ENCODE results near the gene RPS6KL1.

Gene RPS6KL1

DNA sequence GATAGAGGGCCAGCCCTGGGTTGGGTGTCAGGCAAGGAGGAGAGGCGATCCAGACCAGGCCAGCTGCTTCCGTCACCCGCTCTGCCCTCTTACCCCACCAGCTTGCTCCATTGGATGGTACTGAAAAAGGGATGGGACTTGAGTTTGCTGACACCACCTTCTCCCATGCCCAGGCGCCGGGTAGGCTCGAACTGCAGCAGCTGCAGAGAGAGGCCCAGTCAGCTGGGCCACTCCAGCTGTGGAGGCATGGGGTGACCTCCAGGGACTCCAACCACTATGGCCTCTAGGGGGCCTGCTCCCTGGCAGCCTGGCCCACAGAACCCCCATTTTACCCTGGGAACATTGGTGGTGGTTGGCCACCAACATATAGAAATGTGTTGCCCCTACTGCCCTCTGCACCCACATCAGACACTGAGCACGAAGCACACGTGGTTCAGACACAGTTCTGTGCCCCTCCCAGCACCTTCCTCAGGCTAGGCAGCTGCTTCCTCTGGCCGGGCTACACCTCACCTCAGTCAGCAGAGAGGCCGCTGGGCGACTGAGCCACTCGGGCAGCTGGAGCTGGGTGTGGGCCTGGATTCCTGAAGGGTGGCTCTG, 16.0 kb downstream of the RPS6KL1 start:
- no peak overlapping the region for H3K4me3 ChIP-seq (ENCODE audit: insufficient read length, low read depth)
- no peaks in the 10 kb centered on the region for H3K27me3 ChIP-seq (ENCODE audit: insufficient read depth, insufficient read length)
- no peak for DNase-seq (ENCODE audit: low read depth, low spot score)
- TF ChIP-seq ZNF274 (IDR thresholded peaks at IDR 0.05; ENCODE audit: low read depth, low read length): no peak
- no peak for TF ChIP-seq SUZ12 (IDR thresholded peaks at IDR 0.05; ENCODE audit: extremely low read depth, insufficient read depth, insufficient read length)
- no peak for TF ChIP-seq YY1 (IDR thresholded peaks at IDR 0.05; ENCODE audit: insufficient read depth, insufficient read length)
- H3K4me1 ChIP-seq (ENCODE audit: insufficient read depth, insufficient read length): peaks cover 2% of the 10 kb centered on the region
- no peaks in the 10 kb centered on the region for H3K9me3 ChIP-seq (ENCODE audit: insufficient read depth, low read length)
- H3K36me3 ChIP-seq (ENCODE audit: insufficient read depth, insufficient read length, low read length): peaks cover 46% of the 10 kb centered on the region
- H3K9ac ChIP-seq (ENCODE audit: insufficient read length, low read depth): no peak overlapping the region

DNA sequence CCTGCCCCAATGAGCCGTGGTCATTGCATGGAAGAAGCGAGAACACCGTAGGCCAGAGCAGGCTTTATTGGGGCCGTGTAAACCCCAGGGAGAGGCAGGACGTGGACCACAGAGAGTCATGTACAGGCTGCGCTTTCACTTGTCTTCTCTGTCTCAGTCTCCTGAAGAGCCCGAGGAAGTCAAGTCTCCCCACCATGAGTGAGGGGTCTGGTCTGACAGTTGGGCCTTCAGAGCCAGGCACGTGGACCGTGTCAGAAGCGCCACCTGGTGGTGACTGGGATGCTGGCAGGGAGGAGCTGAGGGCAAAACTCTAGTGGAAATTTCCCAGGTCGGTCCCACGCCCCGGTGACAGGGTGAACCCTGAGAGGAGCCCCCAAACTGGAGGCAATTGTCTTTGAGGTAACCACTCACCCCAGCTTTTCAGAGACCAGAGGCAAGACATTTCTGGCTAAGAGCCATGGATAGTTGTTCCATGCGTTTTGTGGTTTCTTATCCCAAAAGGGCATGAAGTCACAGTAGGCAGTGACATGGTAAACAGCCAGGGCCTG, 17.4 kb downstream of the RPS6KL1 start:
- no peak for DNase-seq (ENCODE audit: low read depth, low spot score)
- Histone ChIP-seq H3K9ac (ENCODE audit: insufficient read length, low read depth) (no peak overlapping the region), H3K36me3 (ENCODE audit: insufficient read depth, insufficient read length, low read length) (peaks cover 60% of the 10 kb centered on the region), H3K4me3 (ENCODE audit: insufficient read length, low read depth) (no peak overlapping the region), H3K27me3 (ENCODE audit: insufficient read depth, insufficient read length) (no peaks in the 10 kb centered on the region), H3K9me3 (ENCODE audit: insufficient read depth, low read length) (no peaks in the 10 kb centered on the region), H3K4me1 (ENCODE audit: insufficient read depth, insufficient read length) (peaks cover 2% of the 10 kb centered on the region)
- no peak for TF ChIP-seq YY1 (IDR thresholded peaks at IDR 0.05; ENCODE audit: insufficient read depth, insufficient read length)
- TF ChIP-seq ZNF274 (IDR thresholded peaks at IDR 0.05; ENCODE audit: low read depth, low read length): no peak
- TF ChIP-seq SUZ12 (IDR thresholded peaks at IDR 0.05; ENCODE audit: extremely low read depth, insufficient read depth, insufficient read length): no peak

- peaks cover 2% of the 10 kb centered on the region for H3K4me1 ChIP-seq (ENCODE audit: insufficient read depth, insufficient read length)
- no peaks in the 10 kb centered on the region for H3K9me3 ChIP-seq (ENCODE audit: insufficient read depth, low read length)
- no peak overlapping the region for H3K9ac ChIP-seq (ENCODE audit: insufficient read length, low read depth)
- no peak for TF ChIP-seq ZNF274 (IDR thresholded peaks at IDR 0.05; ENCODE audit: low read depth, low read length)
- TF ChIP-seq SUZ12 (IDR thresholded peaks at IDR 0.05; ENCODE audit: extremely low read depth, insufficient read depth, insufficient read length): no peak
- TF ChIP-seq YY1 (IDR thresholded peaks at IDR 0.05; ENCODE audit: insufficient read depth, insufficient read length): no peak
- no peak for DNase-seq (ENCODE audit: low read depth, low spot score)
- peaks cover 68% of the 10 kb centered on the region for H3K36me3 ChIP-seq (ENCODE audit: insufficient read depth, insufficient read length, low read length)
- no peaks in the 10 kb centered on the region for H3K27me3 ChIP-seq (ENCODE audit: insufficient read depth, insufficient read length)
- H3K4me3 ChIP-seq (ENCODE audit: insufficient read length, low read depth): no peak overlapping the region
Observed at GRCh38 chr14:74904635-74905503, 18.2 kb downstream of the RPS6KL1 start.

- no peaks in the 10 kb centered on the region for H3K9me3 ChIP-seq (ENCODE audit: insufficient read depth, low read length)
- peaks cover 2% of the 10 kb centered on the region for H3K4me1 ChIP-seq (ENCODE audit: insufficient read depth, insufficient read length)
- H3K9ac ChIP-seq (ENCODE audit: insufficient read length, low read depth): no peak overlapping the region
- DNase-seq (ENCODE audit: low read depth, low spot score): no peak
- TF ChIP-seq YY1 (IDR thresholded peaks at IDR 0.05; ENCODE audit: insufficient read depth, insufficient read length) (no peak), ZNF274 (IDR thresholded peaks at IDR 0.05; ENCODE audit: low read depth, low read length) (no peak), SUZ12 (IDR thresholded peaks at IDR 0.05; ENCODE audit: extremely low read depth, insufficient read depth, insufficient read length) (no peak)
- H3K27me3 ChIP-seq (ENCODE audit: insufficient read depth, insufficient read length): no peaks in the 10 kb centered on the region
- peaks cover 85% of the 10 kb centered on the region for H3K36me3 ChIP-seq (ENCODE audit: insufficient read depth, insufficient read length, low read length)
- no peak overlapping the region for H3K4me3 ChIP-seq (ENCODE audit: insufficient read length, low read depth)
Observed at GRCh38 chr14:74902941-74903705, 19.9 kb downstream of the RPS6KL1 start.

GRCh38 chr14:74898694-74899093, 24.4 kb downstream of the RPS6KL1 start:
- Histone ChIP-seq H3K36me3 (ENCODE audit: insufficient read depth, insufficient read length, low read length) (peaks cover 95% of the 10 kb centered on the region), H3K27me3 (ENCODE audit: insufficient read depth, insufficient read length) (no peaks in the 10 kb centered on the region), H3K4me1 (ENCODE audit: insufficient read depth, insufficient read length) (peaks cover 1% of the 10 kb centered on the region), H3K9me3 (ENCODE audit: insufficient read depth, low read length) (no peaks in the 10 kb centered on the region), H3K9ac (ENCODE audit: insufficient read length, low read depth) (no peak overlapping the region), H3K4me3 (ENCODE audit: insufficient read length, low read depth) (no peak overlapping the region)
- TF ChIP-seq SUZ12 (IDR thresholded peaks at IDR 0.05; ENCODE audit: extremely low read depth, insufficient read depth, insufficient read length): no peak
- no peak for TF ChIP-seq ZNF274 (IDR thresholded peaks at IDR 0.05; ENCODE audit: low read depth, low read length)
- no peak for TF ChIP-seq YY1 (IDR thresholded peaks at IDR 0.05; ENCODE audit: insufficient read depth, insufficient read length)
- no peak for DNase-seq (ENCODE audit: low read depth, low spot score)

- H3K36me3 ChIP-seq (ENCODE audit: insufficient read depth, insufficient read length, low read length): peaks cover 97% of the 10 kb centered on the region
- H3K9ac ChIP-seq (ENCODE audit: insufficient read length, low read depth): no peak overlapping the region
- DNase-seq (ENCODE audit: low read depth, low spot score): no peak
- TF ChIP-seq ZNF274 (IDR thresholded peaks at IDR 0.05; ENCODE audit: low read depth, low read length) (no peak), SUZ12 (IDR thresholded peaks at IDR 0.05; ENCODE audit: extremely low read depth, insufficient read depth, insufficient read length) (no peak), YY1 (IDR thresholded peaks at IDR 0.05; ENCODE audit: insufficient read depth, insufficient read length) (no peak)
- H3K4me3 ChIP-seq (ENCODE audit: insufficient read length, low read depth): no peak overlapping the region
- H3K9me3 ChIP-seq (ENCODE audit: insufficient read depth, low read length): no peaks in the 10 kb centered on the region
- no peaks in the 10 kb centered on the region for H3K4me1 ChIP-seq (ENCODE audit: insufficient read depth, insufficient read length)
- no peaks in the 10 kb centered on the region for H3K27me3 ChIP-seq (ENCODE audit: insufficient read depth, insufficient read length)
Observed at GRCh38 chr14:74898083-74898482, 25.0 kb downstream of the RPS6KL1 start.

All from NT2/D1 (cell line).